ENCODE results near the gene MT2A. TPM values are rescaled to one million over a fixed set of nuclear protein-coding genes. Genes with fewer than 3 reads are reported as not detected.

MT2A gene
- total and polyA plus RNA-seq, 2 of the 13 experiments (the other 11 are each of a cell fraction or from before 2014, with no cell fraction given) = 135 to 371 TPM

- TF ChIP-seq ZBTB3 (CRISPR knock-in tag; IDR thresholded peaks at IDR 0.05; ENCODE audit: borderline replicate concordance, low read depth) (peak; percentile 83), RFXAP (CRISPR knock-in tag; IDR thresholded peaks at IDR 0.05; ENCODE audit: borderline replicate concordance) (peak; percentile 90; the same call in 1 of the 2 replicates), PHF8 (CRISPR knock-in tag; IDR thresholded peaks at IDR 0.05) (peak; percentile 73; the same call in 1 of the 2 replicates), ZNF816 (CRISPR knock-in tag; IDR thresholded peaks at IDR 0.05; ENCODE audit: borderline replicate concordance) (peak; percentile 62; the same call in 1 of the 2 replicates), KLF11 (CRISPR knock-in tag; IDR thresholded peaks at IDR 0.05) (no peak), JARID2 (CRISPR knock-in tag; IDR thresholded peaks at IDR 0.05; ENCODE audit: insufficient replicate concordance) (no peak), HDAC6 (IDR thresholded peaks at IDR 0.05; ENCODE audit: low read depth, low read length) (no peak), DRAP1 (CRISPR knock-in tag; IDR thresholded peaks at IDR 0.05) (peak; percentile 82), THAP11 (CRISPR knock-in tag; IDR thresholded peaks at IDR 0.05) (peak; percentile 77), E2F2 (CRISPR knock-in tag; IDR thresholded peaks at IDR 0.05; ENCODE audit: borderline replicate concordance) (0 out of 2 replicates have a peak, but pooled peaks have one; percentile 82), HBP1 (CRISPR knock-in tag; IDR thresholded peaks at IDR 0.05; ENCODE audit: low read depth) (no peak), HNRNPH1 (optimal IDR thresholded peaks at IDR 0.05; ENCODE audit: low read depth, low read length) (no peak), ZNF589 (CRISPR knock-in tag; conservative IDR thresholded peaks at IDR 0.05) (peak; percentile 64; the same call in 1 of the 2 replicates), ZBTB4 (CRISPR knock-in tag; IDR thresholded peaks at IDR 0.05; ENCODE audit: borderline replicate concordance) (peak; percentile 56; the same call in 1 of the 2 replicates), ETS1 (CRISPR knock-in tag; IDR thresholded peaks at IDR 0.05) (no peak; the same call in 1 of the 2 replicates), ZNF275 (CRISPR knock-in tag; IDR thresholded peaks at IDR 0.05; ENCODE audit: borderline replicate concordance) (peak; percentile 71; the same call in 1 of the 2 replicates), ZNF780A (CRISPR knock-in tag; IDR thresholded peaks at IDR 0.05) (0 out of 2 replicates have a peak, but pooled peaks have one; percentile 3), MEF2D (CRISPR knock-in tag; IDR thresholded peaks at IDR 0.05) (peak; percentile 55; the same call in 1 of the 2 replicates)
Observed at GRCh38 chr16:56607109-56607618, 1.2 kb upstream of the MT2A start (continued).
